ENCODE data around the gene KRT78.

DNA sequence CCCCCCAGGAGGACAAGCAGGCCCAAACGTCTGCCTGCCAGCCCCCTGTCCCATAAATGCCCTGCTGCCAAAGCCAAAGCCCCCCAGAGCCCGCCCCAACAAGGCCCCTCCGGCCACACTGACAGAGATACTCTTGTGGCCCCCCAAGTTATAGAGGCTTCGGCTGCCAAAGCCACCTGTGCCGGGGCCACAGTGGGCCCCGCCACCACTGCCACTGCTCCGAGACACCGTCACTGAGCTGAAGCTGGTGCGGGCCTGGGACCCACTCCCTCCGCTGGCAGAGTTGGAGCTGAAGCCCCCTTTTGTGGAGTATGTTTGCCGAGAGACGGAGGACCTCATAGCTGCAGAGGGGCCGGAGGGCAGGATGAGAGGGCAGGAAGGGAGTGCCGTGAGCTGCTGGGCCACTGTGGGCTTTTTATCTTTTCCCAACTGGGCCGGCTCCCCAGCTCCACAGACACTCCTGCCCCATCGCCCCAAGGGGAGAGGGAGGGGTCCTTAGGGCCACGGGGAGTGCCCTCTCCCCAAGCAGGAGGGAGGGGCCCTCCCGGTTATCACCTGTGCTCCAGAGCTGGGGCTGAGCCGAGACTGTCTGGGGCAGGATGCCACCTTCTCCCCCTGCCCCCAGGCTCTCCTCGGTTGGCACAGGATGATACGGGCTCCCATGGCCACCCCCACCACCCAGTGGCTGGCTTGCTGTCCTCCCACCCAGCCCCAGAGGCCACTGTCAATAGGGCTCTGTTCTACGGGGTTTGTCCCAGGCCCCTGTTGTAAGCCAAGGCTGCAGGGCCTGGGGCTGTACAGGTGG, 14.7 kb downstream of the KRT78 start, which contains the start of gene KRT79:
- TF ChIP-seq, protein P1, sequence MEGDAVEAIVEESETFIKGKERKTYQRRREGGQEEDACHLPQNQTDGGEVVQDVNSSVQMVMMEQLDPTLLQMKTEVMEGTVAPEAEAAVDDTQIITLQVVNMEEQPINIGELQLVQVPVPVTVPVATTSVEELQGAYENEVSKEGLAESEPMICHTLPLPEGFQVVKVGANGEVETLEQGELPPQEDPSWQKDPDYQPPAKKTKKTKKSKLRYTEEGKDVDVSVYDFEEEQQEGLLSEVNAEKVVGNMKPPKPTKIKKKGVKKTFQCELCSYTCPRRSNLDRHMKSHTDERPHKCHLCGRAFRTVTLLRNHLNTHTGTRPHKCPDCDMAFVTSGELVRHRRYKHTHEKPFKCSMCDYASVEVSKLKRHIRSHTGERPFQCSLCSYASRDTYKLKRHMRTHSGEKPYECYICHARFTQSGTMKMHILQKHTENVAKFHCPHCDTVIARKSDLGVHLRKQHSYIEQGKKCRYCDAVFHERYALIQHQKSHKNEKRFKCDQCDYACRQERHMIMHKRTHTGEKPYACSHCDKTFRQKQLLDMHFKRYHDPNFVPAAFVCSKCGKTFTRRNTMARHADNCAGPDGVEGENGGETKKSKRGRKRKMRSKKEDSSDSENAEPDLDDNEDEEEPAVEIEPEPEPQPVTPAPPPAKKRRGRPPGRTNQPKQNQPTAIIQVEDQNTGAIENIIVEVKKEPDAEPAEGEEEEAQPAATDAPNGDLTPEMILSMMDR (conservative IDR thresholded peaks at IDR 0.05; ENCODE audit: low read length), result no peak
- TF ChIP-seq EZH2phosphoT487 (IDR thresholded peaks at IDR 0.05; ENCODE audit: borderline replicate concordance, low read depth, low read length), result no peak
